CD4-positive, alpha-beta T cell treated with Interleukin-2 at 100 ng/mL for 4 hours (primary cell): ENCODE measurements around the gene LY6G6F.

Experiments
- DNase-seq: peaks from one replicate; pipeline ENCODE4 v3.0.0-alpha.2; 2020; ENCODE audit warnings: low spot score

LY6G6F gene, protein sequence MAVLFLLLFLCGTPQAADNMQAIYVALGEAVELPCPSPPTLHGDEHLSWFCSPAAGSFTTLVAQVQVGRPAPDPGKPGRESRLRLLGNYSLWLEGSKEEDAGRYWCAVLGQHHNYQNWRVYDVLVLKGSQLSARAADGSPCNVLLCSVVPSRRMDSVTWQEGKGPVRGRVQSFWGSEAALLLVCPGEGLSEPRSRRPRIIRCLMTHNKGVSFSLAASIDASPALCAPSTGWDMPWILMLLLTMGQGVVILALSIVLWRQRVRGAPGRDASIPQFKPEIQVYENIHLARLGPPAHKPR

DNA sequence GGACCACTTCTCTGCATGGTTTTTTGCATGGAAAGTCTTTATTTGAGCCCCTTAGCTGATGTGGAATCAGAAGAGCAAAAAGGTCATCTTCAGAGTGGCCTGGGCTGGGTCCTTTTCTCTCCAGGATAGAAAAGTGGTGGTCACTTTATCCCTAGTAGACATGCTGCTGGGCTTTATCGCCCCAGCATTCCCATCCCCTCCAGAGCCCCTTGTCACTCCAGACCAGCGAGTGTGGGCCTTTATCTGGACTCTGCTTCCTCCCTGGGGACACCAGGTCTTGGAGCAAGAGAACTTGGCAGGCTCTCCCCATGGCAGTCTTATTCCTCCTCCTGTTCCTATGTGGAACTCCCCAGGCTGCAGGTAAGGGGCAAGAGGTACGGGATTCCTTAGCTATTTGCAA is at the start of gene LY6G6F:
TSS of gene LY6G6F (plus strand) at position 268 of the 400 bp plus-strand sequence. CDS start at position 309, 41 bp downstream.
- no peak for DNase-seq

DNA sequence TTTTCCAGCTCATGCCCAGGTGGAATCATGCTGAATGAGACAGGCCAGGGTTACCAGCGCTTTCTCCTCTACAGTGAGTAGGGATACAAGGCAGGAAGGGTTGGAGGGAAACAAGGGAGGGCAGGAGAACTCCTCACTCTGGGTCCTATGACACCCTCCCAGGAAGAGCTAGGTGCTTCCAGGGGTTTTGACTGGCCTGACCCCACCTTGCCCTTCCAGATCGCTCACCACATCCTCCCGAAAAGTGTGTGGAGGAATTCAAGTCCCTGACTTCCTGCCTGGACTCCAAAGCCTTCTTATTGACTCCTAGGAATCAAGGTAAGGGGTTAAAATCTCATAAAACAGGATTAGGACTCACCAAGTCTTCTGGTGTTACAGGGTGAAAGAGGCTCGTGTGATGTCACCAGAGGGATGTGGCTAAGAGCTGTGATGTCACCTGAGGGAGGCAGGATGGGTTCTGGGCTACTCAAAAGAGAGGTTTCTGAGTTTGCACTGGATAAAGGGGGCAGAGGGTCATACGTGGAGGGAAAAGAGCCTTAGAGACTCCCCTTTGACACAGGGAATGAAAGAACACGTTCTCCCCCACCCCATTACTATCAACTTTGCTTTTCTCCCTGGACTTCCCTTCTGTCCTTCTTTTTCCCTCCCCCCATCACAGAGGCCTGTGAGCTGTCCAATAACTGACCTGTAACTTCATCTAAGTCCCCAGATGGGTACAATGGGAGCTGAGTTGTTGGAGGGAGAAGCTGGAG is 49.1 kb upstream of the LY6G6F start:
- DNase-seq, result peak; percentile 22

DNA sequence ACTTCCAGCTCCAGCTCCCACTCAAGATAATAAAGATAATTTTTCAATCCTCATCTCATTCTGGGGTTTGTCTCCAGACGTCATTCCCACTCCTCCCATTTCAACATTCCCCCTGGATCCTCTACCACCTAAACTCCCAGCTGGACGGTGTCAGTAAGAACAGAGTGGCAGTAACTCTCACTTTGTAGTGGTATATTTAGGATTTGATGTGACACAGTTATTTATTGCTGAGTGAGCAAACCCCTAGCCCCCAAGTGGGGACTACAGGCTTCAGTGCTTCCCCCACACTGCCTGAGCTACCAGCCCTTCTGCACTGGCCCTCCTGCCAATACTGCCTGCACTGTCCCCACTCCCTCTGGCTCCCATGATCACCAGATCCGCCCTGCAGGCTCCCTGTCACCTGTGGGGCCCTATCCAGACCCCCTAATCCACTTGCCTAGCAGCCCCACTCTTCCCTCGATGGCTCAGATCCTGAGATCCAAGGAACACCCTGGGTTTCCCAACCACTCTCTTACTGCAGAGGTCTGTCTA is 48.4 kb upstream of the LY6G6F start:
- no peak for DNase-seq

DNA sequence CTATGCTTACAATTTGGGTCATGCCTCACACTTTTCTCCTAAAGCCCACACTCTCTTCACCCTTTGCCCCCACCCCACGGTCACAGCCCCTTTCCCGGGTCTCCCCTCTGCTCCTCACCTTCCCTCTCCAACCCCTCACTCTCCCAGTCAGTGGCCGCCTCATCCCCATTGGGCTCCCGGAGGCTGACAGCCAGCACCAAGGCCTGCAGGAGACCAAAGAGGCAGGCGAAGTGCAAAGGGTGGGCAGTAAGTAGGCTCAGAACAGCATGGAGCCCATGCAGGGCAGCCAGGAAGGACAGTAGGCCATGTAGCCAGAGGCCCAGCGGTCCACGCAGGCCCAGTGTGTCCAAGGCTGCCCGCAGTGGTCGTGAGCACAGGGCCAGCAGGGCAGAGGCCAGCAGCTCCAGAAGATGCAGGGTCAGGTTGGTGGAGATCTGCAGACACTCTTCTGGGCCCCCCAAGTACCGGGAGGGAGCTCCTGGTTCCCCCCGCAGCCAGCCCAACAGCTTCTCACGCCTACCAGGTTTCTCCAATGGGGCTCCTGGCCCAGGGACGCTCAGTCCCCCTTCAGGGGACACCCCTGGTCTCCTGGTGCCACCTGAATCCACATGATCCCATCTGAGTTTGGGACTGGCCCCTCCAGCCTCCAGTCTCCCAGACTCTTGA is 47.5 kb upstream of the LY6G6F start:
- no peak for DNase-seq

DNA sequence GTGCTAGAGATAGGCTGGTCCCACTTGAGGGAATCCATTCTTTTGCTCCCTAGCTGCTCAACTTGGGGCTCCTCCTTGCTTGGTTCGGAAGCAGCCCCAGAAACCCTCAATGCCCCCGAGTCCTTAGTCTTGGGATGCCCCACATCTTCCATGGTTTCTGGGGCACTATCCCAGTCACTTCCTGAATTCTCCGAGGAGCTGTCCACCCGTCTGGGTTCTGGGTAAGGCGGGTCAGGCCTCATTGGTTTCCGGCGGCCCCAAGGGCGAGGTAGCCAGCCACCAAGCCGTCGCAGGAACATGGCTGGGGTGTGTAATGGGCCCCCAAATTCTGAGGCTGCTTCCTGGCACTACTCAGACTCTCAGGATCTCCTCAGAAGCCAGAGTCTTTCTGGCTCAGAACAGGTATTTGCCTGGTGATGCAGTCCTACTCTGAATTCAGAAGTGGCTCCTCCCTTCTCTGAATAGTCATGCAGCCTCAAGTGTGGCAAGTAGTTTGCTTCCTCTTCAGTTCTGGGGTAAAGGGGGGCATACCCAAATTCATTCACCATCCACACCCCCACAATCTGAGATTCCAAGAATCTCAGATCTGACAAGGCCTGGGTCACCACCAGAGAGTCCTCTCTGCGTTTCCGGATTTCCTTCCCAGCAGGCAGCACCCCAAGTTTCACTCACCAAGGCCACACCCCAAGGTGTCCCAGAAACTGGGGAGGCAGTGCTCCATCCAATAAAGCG is 46.9 kb upstream of the LY6G6F start:
- DNase-seq, result peak; percentile 67

DNA sequence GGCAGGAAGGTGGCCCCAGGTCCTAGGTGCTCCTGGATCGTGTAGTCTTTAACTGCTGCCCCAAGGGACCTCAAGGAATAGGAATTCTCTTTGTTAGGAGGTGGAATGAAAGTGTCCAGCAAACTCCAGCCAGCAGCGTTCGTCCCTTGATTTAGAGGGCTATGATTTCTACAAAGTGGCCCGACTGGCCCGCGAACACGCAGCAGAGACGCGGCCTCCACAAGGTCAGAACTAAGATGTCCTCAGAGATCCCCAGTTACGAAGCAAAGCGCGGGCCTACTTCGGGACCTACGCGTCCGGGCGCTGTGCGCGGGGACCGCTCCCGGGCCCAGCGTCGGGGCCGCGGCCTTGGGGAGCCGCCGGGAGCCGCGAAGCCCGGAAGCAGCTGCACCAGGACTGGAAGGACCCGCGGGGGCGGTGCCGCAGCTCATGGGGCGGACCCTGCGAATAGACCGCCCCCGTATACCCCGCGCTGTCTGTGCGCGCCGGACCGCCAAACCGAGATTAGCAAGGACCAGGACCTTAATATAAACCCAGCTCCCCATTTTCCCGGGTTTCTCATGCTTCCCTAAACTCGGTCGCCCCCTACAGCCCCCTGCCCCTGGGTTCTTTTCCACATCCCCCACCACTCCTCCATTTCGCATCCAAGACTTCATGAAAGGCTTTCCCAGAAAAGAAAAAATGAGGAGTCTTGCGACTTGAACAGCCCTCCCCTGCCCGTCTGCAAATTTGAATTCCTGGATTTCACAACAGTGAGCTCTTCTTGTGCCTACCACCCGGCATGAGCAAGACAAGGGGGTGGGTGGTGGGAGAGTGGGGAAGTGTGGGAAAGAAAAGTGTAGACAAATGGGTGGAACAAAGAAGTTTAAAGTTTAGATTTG is 46.0 kb upstream of the LY6G6F start, which contains the start of gene C6orf47:
TSS of gene C6orf47 (minus strand) at position 398 of the 881 bp plus-strand sequence. CDS start 831 bp downstream, outside the sequence.
- DNase-seq, result peak; percentile 71

DNA sequence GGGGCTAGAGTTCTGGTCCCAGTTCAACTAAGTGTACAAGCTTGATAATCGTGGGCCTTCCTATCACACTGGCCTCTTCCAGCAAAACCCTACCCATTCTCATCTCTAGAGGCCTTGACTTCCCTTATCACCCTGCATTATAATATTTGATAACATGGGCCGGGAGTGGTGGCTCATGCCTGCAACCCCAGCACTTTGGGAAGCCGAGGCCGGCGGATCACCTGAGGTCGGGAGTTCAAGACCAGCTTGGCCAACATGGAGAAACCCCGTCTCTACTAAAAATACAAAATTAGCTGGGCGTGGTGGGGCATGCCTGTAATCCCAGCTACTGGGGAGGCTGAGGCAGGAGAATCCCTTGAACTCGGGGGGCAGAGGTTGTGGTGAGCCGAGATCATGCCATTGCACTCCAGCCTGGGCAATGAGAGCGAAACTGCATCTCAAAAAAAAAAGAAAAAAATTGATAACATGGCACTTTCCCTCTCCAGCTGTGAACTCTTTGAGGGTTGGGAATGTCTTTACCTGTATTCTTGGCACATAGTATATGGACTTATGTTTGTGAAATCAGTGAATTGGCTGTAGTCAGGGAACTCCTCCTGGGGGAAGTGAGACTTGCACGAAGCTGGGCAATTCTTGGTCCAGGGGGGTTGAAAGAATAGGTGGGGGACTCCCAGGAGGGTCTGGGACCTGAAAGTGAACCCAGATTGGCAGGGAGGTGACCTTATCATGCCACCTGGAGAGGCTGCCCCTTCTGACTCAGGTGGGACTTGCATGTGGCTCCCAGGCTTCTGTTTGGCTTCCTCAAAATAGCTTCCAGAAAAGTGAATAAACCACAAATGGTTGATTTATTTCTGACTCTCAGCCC is 45.2 kb upstream of the LY6G6F start:
- no peak for DNase-seq

DNA sequence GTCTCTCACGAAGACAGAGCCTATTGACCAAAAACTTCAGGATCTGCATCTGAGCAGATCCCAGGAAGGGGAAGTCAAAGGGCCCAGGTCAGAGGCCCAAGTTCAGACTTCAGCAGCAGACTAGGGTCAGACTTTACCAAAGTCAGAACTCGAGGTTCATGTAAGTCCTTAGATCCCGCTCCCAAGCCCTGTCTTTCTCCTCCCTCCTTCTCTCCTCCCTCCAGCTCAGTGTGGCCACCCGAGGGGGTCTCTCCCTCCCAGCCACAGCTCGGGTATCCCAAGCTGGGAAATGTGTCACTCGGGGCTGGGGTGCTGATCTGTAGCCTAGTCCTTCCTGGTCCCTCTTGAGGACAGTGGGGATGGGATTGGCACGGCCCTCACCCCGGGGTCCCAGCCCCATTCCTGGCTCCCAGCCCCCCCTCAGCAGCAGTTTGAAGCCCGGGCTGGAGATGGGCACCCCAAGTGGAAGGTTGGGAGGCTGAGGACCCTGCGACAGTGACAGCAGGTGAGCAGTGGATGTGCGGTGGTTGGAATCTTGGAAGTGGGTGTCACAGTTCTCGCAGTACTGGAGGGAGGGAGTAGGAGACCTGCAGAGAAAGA is 44.4 kb upstream of the LY6G6F start:
- no peak for DNase-seq

DNA sequence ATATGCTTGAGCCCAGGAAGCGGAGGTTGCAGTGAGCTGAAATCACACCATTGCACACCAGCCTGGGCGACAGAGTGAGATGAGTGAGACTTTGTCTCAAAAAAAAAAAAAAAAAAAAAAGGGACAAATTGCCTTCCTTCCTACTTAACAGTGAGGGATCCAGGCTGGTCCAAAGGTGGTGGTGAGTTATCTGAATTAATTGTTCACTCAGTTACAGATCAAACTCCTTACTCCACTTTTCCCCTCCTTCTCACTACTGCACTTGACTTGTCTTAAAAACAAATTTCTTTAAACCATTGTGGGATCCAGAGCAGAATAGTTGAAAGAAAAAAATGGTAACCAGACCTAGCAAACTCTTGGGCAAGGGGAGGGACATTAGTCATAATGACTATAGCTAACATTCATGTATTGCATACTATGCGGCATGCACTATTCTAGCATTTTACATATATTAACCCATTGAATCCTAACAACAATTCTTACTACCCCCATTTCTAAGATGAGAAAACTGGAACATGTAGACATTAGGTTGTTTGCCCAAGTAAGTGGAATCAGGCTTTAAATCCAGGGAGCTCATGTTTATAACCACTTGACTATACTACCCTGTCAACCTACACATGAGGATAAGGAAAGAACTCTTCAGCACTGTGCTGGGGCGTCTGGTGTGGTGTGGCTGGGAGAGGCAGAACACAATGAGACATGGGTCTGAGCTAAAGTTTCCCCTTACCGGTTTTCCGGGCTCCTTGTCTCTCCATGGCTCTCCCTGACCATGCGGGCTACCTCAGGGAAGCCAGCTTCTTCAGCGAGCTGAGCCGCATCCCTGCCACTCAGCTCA is 43.3 kb upstream of the LY6G6F start:
- no peak for DNase-seq

DNA sequence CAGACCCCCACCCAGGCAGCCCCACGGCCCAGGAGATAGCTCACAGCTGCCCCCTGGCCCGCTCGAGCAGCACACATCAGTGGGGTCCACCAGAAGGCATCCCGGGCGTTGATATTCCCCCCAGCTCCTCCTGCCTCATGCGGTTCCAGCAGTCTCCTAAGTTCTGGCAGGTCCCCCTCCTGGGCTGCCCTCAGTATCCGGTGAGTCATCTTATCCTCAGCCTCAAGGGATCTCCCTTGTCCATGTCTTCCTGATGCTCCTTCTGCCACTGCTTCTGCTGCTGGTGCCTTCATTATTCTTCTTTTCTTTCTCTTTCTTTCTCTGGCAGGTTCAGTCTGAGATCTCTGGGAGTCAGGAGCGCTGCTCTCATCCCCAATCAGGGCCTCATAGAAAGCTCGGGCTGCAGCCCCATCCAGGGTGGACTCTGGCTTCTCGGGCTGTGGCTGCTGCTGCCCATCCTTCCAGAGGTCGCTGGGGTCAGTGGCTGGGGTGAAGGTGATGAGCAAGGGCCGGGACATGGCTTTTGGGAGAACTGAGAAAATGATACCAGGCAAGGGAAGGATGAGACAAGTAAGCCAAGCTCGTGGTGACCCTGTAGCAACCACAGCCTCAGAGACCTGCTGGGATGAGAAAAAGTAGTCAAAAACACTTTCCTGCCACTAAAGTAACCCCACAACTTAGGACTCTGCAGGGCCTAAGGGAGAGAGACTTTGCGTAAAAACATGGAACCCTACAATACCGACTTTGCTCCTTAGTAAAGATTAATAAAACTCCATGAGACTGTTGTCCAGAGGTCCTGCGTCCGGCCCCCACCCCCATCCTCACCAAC is 42.5 kb upstream of the LY6G6F start:
- no peak for DNase-seq

DNA sequence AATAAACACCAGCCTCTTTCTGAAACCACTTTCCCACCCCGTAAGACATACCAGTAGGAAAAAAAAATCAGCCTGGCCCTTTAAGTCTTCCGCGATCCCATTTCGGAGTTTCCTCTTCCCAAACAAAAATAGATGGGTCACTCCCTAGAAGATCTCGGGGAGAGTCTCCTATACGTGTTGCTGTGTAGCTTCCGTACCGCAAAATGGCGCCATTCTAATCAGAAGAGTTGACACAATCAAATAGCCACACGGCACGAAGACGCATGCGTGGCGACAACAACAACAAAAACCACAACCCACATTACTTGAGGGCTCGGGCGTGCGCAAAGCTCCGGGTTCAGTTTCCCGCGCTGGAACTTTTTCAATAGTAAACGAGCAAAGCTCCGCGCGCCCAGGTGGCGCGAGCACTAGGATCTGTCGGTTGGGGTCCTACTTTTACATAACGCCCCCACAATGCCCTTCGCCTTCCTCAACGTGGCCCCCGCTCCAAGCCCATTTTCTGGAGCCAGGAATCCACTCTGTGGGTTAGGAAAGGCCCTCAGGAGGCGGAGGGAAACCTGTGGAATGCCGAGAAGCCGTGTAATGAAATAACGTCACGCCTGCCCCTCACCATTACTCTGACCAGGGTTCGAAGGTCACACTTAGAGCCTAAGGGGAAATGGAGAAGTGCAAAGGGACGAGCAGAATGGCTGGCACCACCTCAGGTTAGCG is 41.7 kb upstream of the LY6G6F start, which contains the start of gene GPANK1:
TSS of gene GPANK1 (minus strand) at position 208 of the 711 bp plus-strand sequence. CDS start 519 bp downstream, outside the sequence.
- DNase-seq, result peak; percentile 94

DNA sequence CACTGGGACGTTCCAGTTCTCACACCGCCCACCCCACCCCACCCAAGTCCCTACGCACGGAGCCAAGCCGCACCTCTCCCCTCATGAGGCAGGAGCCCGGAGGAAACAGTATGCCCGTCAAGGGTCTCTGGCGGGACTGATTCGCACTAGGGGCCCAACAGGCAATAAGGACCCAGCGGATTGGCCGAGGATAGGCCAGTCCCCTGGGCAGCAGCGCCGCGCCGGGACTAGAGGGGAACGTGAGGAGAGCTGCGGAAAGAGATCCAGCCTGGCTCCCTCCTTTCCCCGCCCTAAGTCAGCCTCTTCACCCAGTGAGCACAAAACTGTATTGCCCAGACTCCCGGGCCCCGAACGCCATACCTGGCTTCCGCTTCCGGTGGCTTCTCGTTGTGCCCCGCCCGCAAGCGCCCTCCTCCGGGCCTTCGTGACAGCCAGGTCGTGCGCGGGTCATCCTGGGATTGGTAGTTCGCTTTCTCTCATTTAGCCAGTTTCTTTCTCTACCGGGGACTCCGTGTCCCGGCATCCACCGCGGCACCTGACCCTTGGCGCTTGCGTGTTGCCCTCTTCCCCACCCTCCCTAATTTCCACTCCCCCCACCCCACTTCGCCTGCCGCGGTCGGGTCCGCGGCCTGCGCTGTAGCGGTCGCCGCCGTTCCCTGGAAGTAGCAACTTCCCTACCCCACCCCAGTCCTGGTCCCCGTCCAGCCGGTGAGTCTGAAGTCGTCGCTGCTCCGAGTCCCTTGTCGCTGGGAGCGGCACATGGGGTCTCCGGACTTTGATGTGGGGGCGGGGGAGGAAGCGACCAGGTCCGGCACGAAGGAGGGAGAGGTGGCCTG is 40.9 kb upstream of the LY6G6F start, which contains the start of gene CSNK2B:
TSS of gene CSNK2B (plus strand) at position 580 of the 836 bp plus-strand sequence. CDS start 752 bp downstream, outside the sequence.
- DNase-seq, result peak; percentile 97

DNA sequence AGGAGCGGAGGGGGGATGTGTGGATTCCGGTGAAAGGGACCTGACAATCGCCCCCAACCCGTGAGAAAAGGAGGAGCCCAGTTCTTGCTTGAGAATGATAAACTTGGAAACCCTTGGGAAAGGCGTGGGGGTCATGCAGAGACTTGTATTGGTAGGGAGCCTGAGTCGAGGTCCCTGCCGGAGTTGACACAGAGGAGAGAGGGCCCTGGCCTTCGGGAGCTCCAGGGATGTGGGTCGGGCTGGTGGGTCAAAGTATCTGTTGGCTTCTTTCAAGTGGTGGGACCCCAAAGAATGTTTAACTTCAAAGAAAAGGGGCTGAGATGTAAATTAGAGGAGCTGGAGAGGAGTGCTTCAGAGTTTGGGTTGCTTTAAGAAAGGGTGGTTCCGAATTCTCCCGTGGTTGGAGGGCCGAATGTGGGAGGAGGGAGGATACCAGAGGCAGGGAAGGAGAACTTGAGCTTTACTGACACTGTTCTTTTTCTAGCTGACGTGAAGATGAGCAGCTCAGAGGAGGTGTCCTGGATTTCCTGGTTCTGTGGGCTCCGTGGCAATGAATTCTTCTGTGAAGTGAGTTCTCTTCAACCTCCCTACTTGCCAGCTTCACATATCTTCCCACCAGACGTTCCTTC is 40.2 kb upstream of the LY6G6F start:
- DNase-seq, result no peak

DNA sequence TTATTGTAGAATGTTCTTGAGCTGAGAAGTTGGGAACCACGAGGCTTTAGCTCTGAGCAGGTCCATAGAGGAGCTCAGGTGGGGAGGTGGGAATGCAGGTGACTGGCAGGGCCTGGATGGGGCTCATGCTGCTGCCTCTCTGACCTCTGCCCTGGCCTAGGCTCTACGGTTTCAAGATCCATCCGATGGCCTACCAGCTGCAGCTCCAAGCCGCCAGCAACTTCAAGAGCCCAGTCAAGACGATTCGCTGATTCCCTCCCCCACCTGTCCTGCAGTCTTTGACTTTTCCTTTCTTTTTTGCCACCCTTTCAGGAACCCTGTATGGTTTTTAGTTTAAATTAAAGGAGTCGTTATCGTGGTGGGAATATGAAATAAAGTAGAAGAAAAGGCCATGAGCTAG is 37.0 kb upstream of the LY6G6F start, which contains the start of gene LY6G5B:
TSS of gene LY6G5B (plus strand) at position 301 of the 400 bp plus-strand sequence. CDS start 975 bp downstream, outside the sequence.
- DNase-seq, result no peak

DNA sequence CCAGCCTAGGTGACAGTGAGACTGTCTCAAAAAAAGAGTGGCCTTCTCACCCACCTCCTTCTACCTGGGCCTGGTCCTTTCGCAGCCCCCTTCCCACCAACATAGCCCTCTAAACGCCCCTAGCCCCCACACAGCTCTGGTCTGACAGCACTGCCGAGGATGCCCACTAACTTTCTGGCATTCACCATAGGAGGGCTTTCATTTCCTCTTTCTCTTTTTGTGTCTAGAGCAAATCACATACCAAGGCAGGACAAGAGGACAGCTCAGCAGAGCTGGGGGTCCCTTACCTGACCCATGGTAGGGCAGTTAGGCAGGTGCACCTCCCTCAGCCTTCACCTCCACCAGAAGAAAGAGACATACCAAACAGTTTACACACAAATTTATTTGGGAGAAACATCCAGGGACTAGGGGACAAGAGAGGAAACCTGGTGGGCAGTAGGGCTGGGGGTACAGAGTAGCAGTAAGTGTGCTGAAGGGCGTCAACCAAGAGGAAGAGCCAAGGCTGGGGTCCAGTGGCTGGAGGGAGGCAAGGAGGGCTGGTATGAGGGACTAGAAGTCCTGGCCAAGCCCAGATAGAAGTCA is 30.3 kb upstream of the LY6G6F start:
- DNase-seq, result no peak
